Caco-2 (cell line): ENCODE measurements around the gene EPB41L4B. TPM values are rescaled to one million over a fixed set of nuclear protein-coding genes. Genes with fewer than 3 reads are reported as not detected.

Experiments
- BruUV-seq: library from RNA; stranded (reverse); fragments of 400-500 nt; replicated peaks from 2 replicates; lab custom pipeline; 2021; lab: Mats Ljungman, UMichigan
- CTCF ChIA-PET: fragments of 300-600 bp; sonication (Branson Sonifier 250); formaldehyde crosslinking; loops from one replicate; lab custom pipeline; 2022; ENCODE audit warnings: antibody characterized with exemption; lab: Charles Lee
- POLR2A ChIA-PET: fragments of 300-600 bp; sonication (Branson Sonifier 250); formaldehyde crosslinking; loops from one replicate; lab custom pipeline; 2022; ENCODE audit warnings: antibody characterized with exemption; lab: Charles Lee
- DNase-seq, 2 experiments: peaks; one replicate each; pipeline versions ENCODE4 v3.0.0 to v3.0.0-alpha.2; 2020 to 2022
- H3K27me3 ChIP-seq: replicated peaks from 2 replicates; pipeline ENCODE4 v1.6.0; 2011; ENCODE audit warnings: low read length; ENCODE audit not compliant: control insufficient read depth, insufficient read depth
- H3K36me3 ChIP-seq: 2 replicates; pipeline ENCODE4 v1.5.1; 2011; ENCODE audit warnings: low read length; ENCODE audit not compliant: control insufficient read depth, insufficient read depth
- H3K4me1 ChIP-seq: fragments of 250-450 bp; sonication (Bioruptor Pico); 2 replicates; pipeline ENCODE4 v1.5.1; 2020; ENCODE audit warnings: mild to moderate bottlenecking
- H3K4me3 ChIP-seq: 2 replicates; pipeline ENCODE4 v1.5.1; 2011; ENCODE audit warnings: low read depth, mild to moderate bottlenecking, control low read depth, low read length
- H3K9me3 ChIP-seq: fragments of 250-450 bp; sonication (Bioruptor Pico); 2 replicates; pipeline ENCODE4 v1.5.1; 2020; ENCODE audit warnings: mild to moderate bottlenecking, moderate library complexity
- H3K27ac Mint-ChIP-seq: one replicate; pipeline ENCODE4 v1.8.0; 2022; ENCODE audit warnings: mixed read lengths; ENCODE audit not compliant: unreplicated experiment
- H3K27me3 Mint-ChIP-seq: one replicate; pipeline ENCODE4 v1.8.0; 2022; ENCODE audit warnings: mixed read lengths; ENCODE audit not compliant: insufficient read depth, unreplicated experiment
- H3K36me3 Mint-ChIP-seq: one replicate; pipeline ENCODE4 v1.8.0; 2022; ENCODE audit warnings: mild to moderate bottlenecking, mixed read lengths; ENCODE audit not compliant: insufficient read depth, unreplicated experiment
- H3K4me1 Mint-ChIP-seq: one replicate; pipeline ENCODE4 v1.8.0; 2022; ENCODE audit warnings: low read depth, mixed read lengths; ENCODE audit not compliant: unreplicated experiment
- H3K4me3 Mint-ChIP-seq: one replicate; pipeline ENCODE4 v1.8.0; 2022; ENCODE audit warnings: mild to moderate bottlenecking, moderate library complexity, mixed read lengths; ENCODE audit not compliant: unreplicated experiment
- H3K9me3 Mint-ChIP-seq: one replicate; pipeline ENCODE4 v1.8.0; 2022; ENCODE audit warnings: mixed read lengths; ENCODE audit not compliant: unreplicated experiment
- CTCF ChIP-seq, 2 experiments: fragments of 200-600 bp in 1 of 2; IDR thresholded peaks; 1 replicate in 1 of 2; 2 replicates in 1 of 2; pipeline versions ENCODE4 v1.5.1 to v1.8.0; 2011 to 2022; ENCODE audit warnings: antibody characterized with exemption in 1 of 2, control low read depth in 1 of 2, inconsistent platforms in 1 of 2, low read depth in 1 of 2, low read length in 1 of 2, mild to moderate bottlenecking in 1 of 2, moderate library complexity in 1 of 2; ENCODE audit not compliant: insufficient read depth in 1 of 2, severe bottlenecking in 1 of 2, unreplicated experiment in 1 of 2
- intact Hi-C: fragments of 100-400 bp; cut with micrococcal nuclease; formaldehyde crosslinking; loops from one replicate; pipeline ENCODE4 v1.10.0; 2022; ENCODE audit not compliant: unreplicated experiment
- total RNA-seq: library from RNA; stranded (reverse); gene quantifications from 2 replicates; pipeline ENCODE4 v1.2.3, GENCODE V29; 2022

The EPB41L4B gene
- total RNA-seq, 1 experiment from 2014 or later: 16.3 TPM

DNA sequence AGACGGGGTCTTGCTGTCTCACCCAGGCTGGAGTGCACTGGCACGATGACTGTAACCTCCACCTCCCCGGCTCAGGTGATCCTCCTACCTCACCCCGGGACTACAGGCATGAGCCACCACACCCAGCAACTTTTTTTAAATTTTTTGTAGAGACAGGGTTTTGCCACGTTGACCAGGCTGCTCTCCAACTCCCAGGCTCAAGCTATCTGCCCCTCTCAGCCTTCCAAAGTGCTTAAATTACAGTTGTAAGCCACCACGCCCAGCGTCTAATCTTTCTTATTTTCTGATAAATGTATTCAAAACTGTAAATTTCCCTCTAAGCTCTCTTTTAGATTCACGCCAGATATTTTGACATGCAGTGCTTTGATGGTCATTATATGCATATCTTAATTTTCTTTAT lies 164.2 kb downstream of the EPB41L4B start:
- H3K9me3 ChIP-seq: peaks cover 10% of the 10 kb centered on the region
- POLR2A ChIA-PET: no interaction called here

GRCh38 chr9:109150925-109151545 lies 169.8 kb downstream of the EPB41L4B start:
- H3K4me1 ChIP-seq: no peaks in the 10 kb centered on the region
- no peak for TF ChIP-seq CTCF (IDR thresholded peaks at IDR 0.05; ENCODE audit: insufficient read depth in 1 of 2, low read depth in 1 of 2, low read length in 1 of 2, severe bottlenecking in 1 of 2, unreplicated experiment in 1 of 2)
- Mint-ChIP-seq H3K9me3 (no peaks in the 10 kb centered on the region), H3K36me3 (no peaks in the 10 kb centered on the region), H3K27me3 (no peaks in the 10 kb centered on the region), H3K4me3 (no peak overlapping the region), H3K4me1 (no peaks in the 10 kb centered on the region), H3K27ac (no peak overlapping the region)
- H3K36me3 ChIP-seq: no peaks in the 10 kb centered on the region
- ChIA-PET POLR2A (no interaction called here), CTCF (interaction anchor here (0.6 kb wide), 1 partner anchor 103 kb away, joined by 5 read pairs; no protein-coding TSS in a partner anchor)
- H3K9me3 ChIP-seq: peaks cover 16% of the 10 kb centered on the region
- no peaks in the 10 kb centered on the region for H3K27me3 ChIP-seq
- H3K4me3 ChIP-seq: no peak overlapping the region
- BruUV-seq: no TSS peak
- no peak for DNase-seq
- intact Hi-C loops: no loop called here

More for the DNA sequence above, 164.2 kb downstream of the EPB41L4B start:
- no peak for TF ChIP-seq CTCF (IDR thresholded peaks at IDR 0.05; ENCODE audit: insufficient read depth in 1 of 2, low read depth in 1 of 2, low read length in 1 of 2, severe bottlenecking in 1 of 2, unreplicated experiment in 1 of 2)
- no peak for DNase-seq
- peaks cover 7% of the 10 kb centered on the region for H3K4me1 Mint-ChIP-seq
- H3K27me3 Mint-ChIP-seq: no peaks in the 10 kb centered on the region
- BruUV-seq: no TSS peak
- Histone ChIP-seq H3K4me3 (no peak overlapping the region), H3K27me3 (no peaks in the 10 kb centered on the region), H3K4me1 (peaks cover 7% of the 10 kb centered on the region), H3K36me3 (no peaks in the 10 kb centered on the region)
- no peak overlapping the region for H3K27ac Mint-ChIP-seq
- H3K9me3 Mint-ChIP-seq: peaks cover 10% of the 10 kb centered on the region
- CTCF ChIA-PET: no interaction called here
- intact Hi-C loops: no loop called here
- no peaks in the 10 kb centered on the region for H3K36me3 Mint-ChIP-seq
- H3K4me3 Mint-ChIP-seq: no peak overlapping the region

GRCh38 chr9:109149722-109150121 lies 171.1 kb downstream of the EPB41L4B start:
- Histone ChIP-seq H3K9me3 (peaks cover 16% of the 10 kb centered on the region), H3K27me3 (no peaks in the 10 kb centered on the region), H3K36me3 (no peaks in the 10 kb centered on the region), H3K4me1 (no peaks in the 10 kb centered on the region), H3K4me3 (no peak overlapping the region)
- no peak for TF ChIP-seq CTCF (IDR thresholded peaks at IDR 0.05; ENCODE audit: insufficient read depth in 1 of 2, low read depth in 1 of 2, low read length in 1 of 2, severe bottlenecking in 1 of 2, unreplicated experiment in 1 of 2)
- no TSS peak for BruUV-seq
- Mint-ChIP-seq H3K27ac (no peak overlapping the region), H3K27me3 (no peaks in the 10 kb centered on the region), H3K4me3 (no peak overlapping the region), H3K4me1 (no peaks in the 10 kb centered on the region), H3K36me3 (no peaks in the 10 kb centered on the region), H3K9me3 (no peaks in the 10 kb centered on the region)
- intact Hi-C loops: no loop called here
- ChIA-PET POLR2A (no interaction called here), CTCF (no interaction called here)
- DNase-seq: no peak
